HepG2 (cell line): ENCODE results near the gene GPT2. TPM values are rescaled to one million over a fixed set of nuclear protein-coding genes. Genes with fewer than 3 reads are reported as not detected.

Experiments
- ASH2L ChIP-seq: fragments of 300-600, 200-600 bp; sonication (generic); IDR thresholded peaks from 2 replicates; pipeline ENCODE4 v1.7.0; 2017; ENCODE audit warnings: low read depth, mild to moderate bottlenecking, moderate library complexity, mixed read lengths, low read length; ENCODE audit not compliant: insufficient read length
- EED ChIP-seq: sonication (generic); formaldehyde crosslinking; IDR thresholded peaks from 2 replicates; pipeline ENCODE4 v1.5.0; 2020; ENCODE audit warnings: mild to moderate bottlenecking, missing genetic modification reagents
- HNF4A ChIP-seq: sonication (generic); formaldehyde crosslinking; IDR thresholded peaks from 2 replicates; pipeline ENCODE4 v1.4.0; 2020; ENCODE audit warnings: missing genetic modification reagents
- HOXA3 ChIP-seq: sonication (generic); formaldehyde crosslinking; IDR thresholded peaks from 2 replicates; pipeline ENCODE4 v1.5.0; 2020; ENCODE audit warnings: missing genetic modification reagents
- ISX ChIP-seq: sonication (generic); formaldehyde crosslinking; conservative IDR thresholded peaks from 2 replicates; pipeline ENCODE4 v1.5.0; 2020; ENCODE audit warnings: missing genetic modification reagents
- KLF12 ChIP-seq: sonication (generic); formaldehyde crosslinking; IDR thresholded peaks from 2 replicates; pipeline ENCODE4 v1.4.0; 2020; ENCODE audit warnings: missing genetic modification reagents, borderline replicate concordance
- PHF21A ChIP-seq: sonication (generic); formaldehyde crosslinking; IDR thresholded peaks from 2 replicates; pipeline ENCODE4 v1.5.0; 2020; ENCODE audit warnings: mild to moderate bottlenecking, missing genetic modification reagents
- PHF8 ChIP-seq: sonication (generic); formaldehyde crosslinking; IDR thresholded peaks from 2 replicates; pipeline ENCODE4 v1.5.0; 2020; ENCODE audit warnings: missing genetic modification reagents
- RAD21 ChIP-seq: fragments of 450-650 bp; formaldehyde crosslinking; IDR thresholded peaks from 2 replicates; pipeline ENCODE4 v1.5.0; 2020; ENCODE audit warnings: mild to moderate bottlenecking
- RFX5 ChIP-seq: IDR thresholded peaks from 2 replicates; pipeline ENCODE4 v1.6.1; 2011; ENCODE audit warnings: low read depth, low read length, improper control_type of control experiment
- SKI ChIP-seq: fragments of 450-650 bp; IDR thresholded peaks from one replicate; pipeline ENCODE4 v1.6.1; 2018; ENCODE audit warnings: mild to moderate bottlenecking; ENCODE audit not compliant: partially characterized antibody
- SOX6 ChIP-seq, 2 experiments: fragments of 450-650 bp in 1 of 2; sonication (generic) in 1 of 2; formaldehyde crosslinking in 1 of 2; IDR thresholded peaks; 2 replicates each; pipeline versions ENCODE4 v1.4.0 to v1.6.1; 2017 to 2020; ENCODE audit warnings: antibody characterized with exemption in 1 of 2, mild to moderate bottlenecking in 1 of 2, missing genetic modification reagents in 1 of 2
- TP53 ChIP-seq: sonication (generic); formaldehyde crosslinking; conservative IDR thresholded peaks from 2 replicates; pipeline ENCODE4 v1.4.0; 2020; ENCODE audit warnings: missing genetic modification reagents
- WIZ ChIP-seq: sonication (generic); formaldehyde crosslinking; IDR thresholded peaks from 2 replicates; pipeline ENCODE4 v1.5.1; 2020; ENCODE audit warnings: mild to moderate bottlenecking, missing genetic modification reagents
- ZKSCAN5 ChIP-seq: sonication (generic); formaldehyde crosslinking; IDR thresholded peaks from 2 replicates; pipeline ENCODE4 v1.5.1; 2020; ENCODE audit warnings: mild to moderate bottlenecking, missing genetic modification reagents
- ZNF501 ChIP-seq: sonication (generic); formaldehyde crosslinking; IDR thresholded peaks from 2 replicates; pipeline ENCODE4 v1.5.1; 2020; ENCODE audit warnings: mild to moderate bottlenecking, moderate library complexity, missing genetic modification reagents
- ZNF513 ChIP-seq: sonication (generic); formaldehyde crosslinking; conservative IDR thresholded peaks from 2 replicates; pipeline ENCODE4 v1.5.0; 2020; ENCODE audit warnings: missing genetic modification reagents
- ZNF737 ChIP-seq: sonication (generic); formaldehyde crosslinking; IDR thresholded peaks from 2 replicates; pipeline ENCODE4 v1.5.0; 2020; ENCODE audit warnings: missing genetic modification reagents, mild to moderate bottlenecking, borderline replicate concordance
- ZNF790 ChIP-seq: sonication (generic); formaldehyde crosslinking; IDR thresholded peaks from 2 replicates; pipeline ENCODE4 v1.8.0; 2022; ENCODE audit warnings: missing genetic modification reagents, mild to moderate bottlenecking, borderline replicate concordance
- polyA plus RNA-seq, 8 experiments: library from polyadenylated mRNA; depleted of rRNA in 3 of 8; stranded (reverse) in 7 of 8; unstranded in 1 of 8; fragments of >200 nt; fragmentation: Illumina TruSeq in 4 of 8; extraction: Trizol in 4 of 8; gene quantifications; 2 replicates each; pipeline versions ENCODE4 v1.2.1 to v1.2.3, GENCODE V29; 2011 to 2016; ENCODE audit warnings: low read depth in 4 of 8, missing spikeins in 1 of 8, mixed read lengths in 1 of 8; ENCODE audit not compliant: insufficient read depth in 1 of 8
- total RNA-seq, 5 experiments: library from RNA; depleted of rRNA; stranded (reverse); fragments of >200 nt; fragmentation: Illumina TruSeq; extraction: Trizol; gene quantifications; 2 replicates each; pipeline ENCODE4 v1.2.3, GENCODE V29; 2016; ENCODE audit warnings: low read depth in 1 of 5
- TF ChIP-seq, protein P1 (sequence below): IDR thresholded peaks from 2 replicates; pipeline ENCODE4 v1.6.1; 2016; ENCODE audit warnings: low read depth, control low read depth
- TF ChIP-seq, protein P2 (sequence below), 2 experiments: sonication (generic) in 1 of 2; formaldehyde crosslinking in 1 of 2; IDR thresholded peaks; 2 replicates each; pipeline versions ENCODE4 v1.6.1 to v1.9.0; 2014 to 2022; ENCODE audit warnings: antibody characterized with exemption in 1 of 2, borderline replicate concordance in 1 of 2, inconsistent platforms in 1 of 2, low read depth in 1 of 2, missing genetic modification reagents in 1 of 2

GPT2 gene
- total and polyA plus RNA-seq, 2 of the 13 experiments (the other 11 are each of a cell fraction or from before 2014, with no cell fraction given) = 138 to 267 TPM

GRCh38 chr16:46973207-46973995, 89.2 kb downstream of the GPT2 start, which contains the start of gene DNAJA2 (continued):
- peak; percentile 99 for TF ChIP-seq ASH2L
- peak; percentile 97 for TF ChIP-seq EED (CRISPR knock-in tag)
- TF ChIP-seq HOXA3 (CRISPR knock-in tag) = peak; percentile 86
- no peak; the same call in 1 of the 2 replicates for TF ChIP-seq RAD21 (CRISPR knock-in tag)
- TF ChIP-seq, protein P1, sequence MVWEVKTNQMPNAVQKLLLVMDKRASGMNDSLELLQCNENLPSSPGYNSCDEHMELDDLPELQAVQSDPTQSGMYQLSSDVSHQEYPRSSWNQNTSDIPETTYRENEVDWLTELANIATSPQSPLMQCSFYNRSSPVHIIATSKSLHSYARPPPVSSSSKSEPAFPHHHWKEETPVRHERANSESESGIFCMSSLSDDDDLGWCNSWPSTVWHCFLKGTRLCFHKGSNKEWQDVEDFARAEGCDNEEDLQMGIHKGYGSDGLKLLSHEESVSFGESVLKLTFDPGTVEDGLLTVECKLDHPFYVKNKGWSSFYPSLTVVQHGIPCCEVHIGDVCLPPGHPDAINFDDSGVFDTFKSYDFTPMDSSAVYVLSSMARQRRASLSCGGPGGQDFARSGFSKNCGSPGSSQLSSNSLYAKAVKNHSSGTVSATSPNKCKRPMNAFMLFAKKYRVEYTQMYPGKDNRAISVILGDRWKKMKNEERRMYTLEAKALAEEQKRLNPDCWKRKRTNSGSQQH = peak; percentile 64; the same call in 1 of the 2 replicates
- TF ChIP-seq, protein P2, sequence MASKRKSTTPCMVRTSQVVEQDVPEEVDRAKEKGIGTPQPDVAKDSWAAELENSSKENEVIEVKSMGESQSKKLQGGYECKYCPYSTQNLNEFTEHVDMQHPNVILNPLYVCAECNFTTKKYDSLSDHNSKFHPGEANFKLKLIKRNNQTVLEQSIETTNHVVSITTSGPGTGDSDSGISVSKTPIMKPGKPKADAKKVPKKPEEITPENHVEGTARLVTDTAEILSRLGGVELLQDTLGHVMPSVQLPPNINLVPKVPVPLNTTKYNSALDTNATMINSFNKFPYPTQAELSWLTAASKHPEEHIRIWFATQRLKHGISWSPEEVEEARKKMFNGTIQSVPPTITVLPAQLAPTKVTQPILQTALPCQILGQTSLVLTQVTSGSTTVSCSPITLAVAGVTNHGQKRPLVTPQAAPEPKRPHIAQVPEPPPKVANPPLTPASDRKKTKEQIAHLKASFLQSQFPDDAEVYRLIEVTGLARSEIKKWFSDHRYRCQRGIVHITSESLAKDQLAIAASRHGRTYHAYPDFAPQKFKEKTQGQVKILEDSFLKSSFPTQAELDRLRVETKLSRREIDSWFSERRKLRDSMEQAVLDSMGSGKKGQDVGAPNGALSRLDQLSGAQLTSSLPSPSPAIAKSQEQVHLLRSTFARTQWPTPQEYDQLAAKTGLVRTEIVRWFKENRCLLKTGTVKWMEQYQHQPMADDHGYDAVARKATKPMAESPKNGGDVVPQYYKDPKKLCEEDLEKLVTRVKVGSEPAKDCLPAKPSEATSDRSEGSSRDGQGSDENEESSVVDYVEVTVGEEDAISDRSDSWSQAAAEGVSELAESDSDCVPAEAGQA (IDR thresholded peaks at IDR 0.05; ENCODE audit: low read depth) = no peak
- TF ChIP-seq, protein P2 (CRISPR knock-in tag; IDR thresholded peaks at IDR 0.05; ENCODE audit: borderline replicate concordance) = peak; percentile 96
- peak; percentile 95; the same call in 1 of the 2 replicates for TF ChIP-seq ZNF790 (CRISPR knock-in tag)
- TF ChIP-seq RFX5 = peak; percentile 43; the same call in 1 of the 2 replicates
- TF ChIP-seq SKI = peak; percentile 83
- TF ChIP-seq ISX = peak; percentile 93; the same call in 1 of the 2 replicates
- TF ChIP-seq KLF12 = peak; percentile 89
- TF ChIP-seq ZNF737 (CRISPR knock-in tag) = peak; percentile 79; the same call in 1 of the 2 replicates
- peak; percentile 90; the same call in 1 of the 2 replicates for TF ChIP-seq TP53 (CRISPR knock-in tag)
- TF ChIP-seq HNF4A (CRISPR knock-in tag) = peak; percentile 66
- peak; percentile 94 for TF ChIP-seq WIZ (CRISPR knock-in tag)
- TF ChIP-seq PHF21A = peak; percentile 81
- peak; percentile 100 for TF ChIP-seq PHF8
- TF ChIP-seq ZNF501 = peak; percentile 88
- no peak for TF ChIP-seq ZNF513 (CRISPR knock-in tag)
- peak; percentile 76 for TF ChIP-seq ZKSCAN5 (CRISPR knock-in tag)
- TF ChIP-seq SOX6 (IDR thresholded peaks at IDR 0.05) = no peak
- peak; percentile 69 for TF ChIP-seq SOX6 (CRISPR knock-in tag; IDR thresholded peaks at IDR 0.05)
